Neural progenitor cell (in vitro differentiated cells): ENCODE measurements around the gene CAPZA1. TPM values are rescaled to one million over a fixed set of nuclear protein-coding genes. Genes with fewer than 3 reads are reported as not detected.

Source experiments
- DNase-seq: peaks from one replicate; pipeline ENCODE4 v3.0.0-alpha.2; 2016; ENCODE audit warnings: low spot score
- H2AFZ ChIP-seq: fragments of 200-600 bp; sonication (generic); replicated peaks from 2 replicates; pipeline ENCODE4 v1.6.1; 2016; ENCODE audit warnings: antibody characterized with exemption
- H3F3A ChIP-seq: fragments of 200-600 bp; sonication (generic); 2 replicates; pipeline ENCODE4 v1.6.1; 2016; ENCODE audit warnings: antibody characterized with exemption, low read depth
- H3K27ac ChIP-seq: fragments of 200-600 bp; sonication (generic); 2 replicates; pipeline ENCODE4 v1.5.1; 2016; ENCODE audit warnings: mild to moderate bottlenecking
- H3K27me3 ChIP-seq: fragments of 200-600 bp; sonication (generic); 2 replicates; pipeline ENCODE4 v1.6.1; 2016; ENCODE audit warnings: mild to moderate bottlenecking, moderate library complexity
- H3K36me3 ChIP-seq: fragments of 200-600 bp; sonication (generic); 2 replicates; pipeline ENCODE4 v1.5.1; 2016
- H3K4me1 ChIP-seq: fragments of 200-600 bp; sonication (generic); 2 replicates; pipeline ENCODE4 v1.6.1; 2016; ENCODE audit warnings: mixed run types
- H3K4me2 ChIP-seq: fragments of 200-600 bp; sonication (generic); 2 replicates; pipeline ENCODE4 v1.6.1; 2016
- H3K4me3 ChIP-seq: fragments of 200-600 bp; sonication (generic); 2 replicates; pipeline ENCODE4 v1.5.1; 2016
- H3K79me2 ChIP-seq: fragments of 200-600 bp; sonication (generic); 2 replicates; pipeline ENCODE4 v1.6.1; 2016; ENCODE audit warnings: low read depth
- H3K9ac ChIP-seq: fragments of 200-600 bp; sonication (generic); 2 replicates; pipeline ENCODE4 v1.6.1; 2016
- H3K9me3 ChIP-seq: fragments of 200-600 bp; sonication (generic); 2 replicates; pipeline ENCODE4 v1.5.1; 2016; ENCODE audit warnings: low read depth
- H4K20me1 ChIP-seq: fragments of 200-600 bp; sonication (generic); 2 replicates; pipeline ENCODE4 v1.6.1; 2016; ENCODE audit warnings: low read depth
- H3K27ac Mint-ChIP-seq: 3 replicates; pipeline ENCODE4 v1.8.0; 2021; ENCODE audit warnings: mixed read lengths
- H3K27me3 Mint-ChIP-seq: 2 replicates; pipeline ENCODE4 v1.8.0; 2022; ENCODE audit warnings: low read depth, mild to moderate bottlenecking, inconsistent platforms, moderate library complexity, mixed read lengths; ENCODE audit not compliant: insufficient read depth
- H3K36me3 Mint-ChIP-seq: 3 replicates; pipeline ENCODE4 v1.8.0; 2021; ENCODE audit warnings: mixed read lengths
- H3K4me1 Mint-ChIP-seq: 3 replicates; pipeline ENCODE4 v1.8.0; 2021; ENCODE audit warnings: mixed read lengths
- H3K4me3 Mint-ChIP-seq: 3 replicates; pipeline ENCODE4 v1.8.0; 2021; ENCODE audit warnings: mild to moderate bottlenecking, moderate library complexity, mixed read lengths
- H3K9me3 Mint-ChIP-seq: 3 replicates; pipeline ENCODE4 v1.8.0; 2020; ENCODE audit warnings: mixed read lengths
- CTCF ChIP-seq: fragments of 200-600 bp; sonication (generic); IDR thresholded peaks from 2 replicates; pipeline ENCODE4 v1.5.1; 2017; ENCODE audit warnings: antibody characterized with exemption, mild to moderate bottlenecking
- EZH2 ChIP-seq: fragments of 200-600 bp; sonication (generic); IDR thresholded peaks from 2 replicates; pipeline ENCODE4 v1.6.1; 2017; ENCODE audit warnings: antibody characterized with exemption, mild to moderate bottlenecking, moderate library complexity
- EZH2phosphoT487 ChIP-seq: fragments of 200-600 bp; sonication (generic); IDR thresholded peaks from 2 replicates; pipeline ENCODE4 v1.6.1; 2017; ENCODE audit warnings: antibody characterized with exemption
- total RNA-seq: library from RNA; depleted of rRNA; stranded (reverse); fragments of >200 nt; gene quantifications from 2 replicates; pipeline ENCODE4 v1.2.3, GENCODE V29; 2015; ENCODE audit warnings: low replicate concordance

Gene CAPZA1
- total RNA-seq, 1 donor from 2014 or later = 218 TPM

GRCh38 chr1:112714313-112715263, 95.0 kb downstream of the CAPZA1 start:
- Histone ChIP-seq H3F3A (peaks cover 14% of the 10 kb centered on the region), H3K27me3 (peaks cover 77% of the 10 kb centered on the region), H3K36me3 (no peaks in the 10 kb centered on the region), H3K79me2 (no peaks in the 10 kb centered on the region), H3K4me1 (peaks cover 25% of the 10 kb centered on the region), H3K4me3 (peak overlapping the region; percentile 60), H3K9ac (no peak overlapping the region), H3K4me2 (peak overlapping the region; percentile 91), H4K20me1 (peaks cover 15% of the 10 kb centered on the region), H3K27ac (no peak overlapping the region), H2AFZ (peak overlapping the region; percentile 52), H3K9me3 (no peaks in the 10 kb centered on the region)
- H3K27me3 Mint-ChIP-seq = peaks cover 33% of the 10 kb centered on the region
- peaks cover 18% of the 10 kb centered on the region for H3K4me1 Mint-ChIP-seq
- TF ChIP-seq EZH2 (peak; percentile 76), CTCF (peak; percentile 29), EZH2phosphoT487 (peak; percentile 58)
- no peaks in the 10 kb centered on the region for H3K9me3 Mint-ChIP-seq
- H3K4me3 Mint-ChIP-seq = peak overlapping the region; percentile 89
- peak; percentile 59 for DNase-seq
- no peak overlapping the region for H3K27ac Mint-ChIP-seq
- peaks cover 4% of the 10 kb centered on the region for H3K36me3 Mint-ChIP-seq

- peak within 1 kb of the TSS; percentile 89 for H3K4me3 Mint-ChIP-seq
- H3K4me1 ChIP-seq = peaks cover 25% of the 10 kb centered on the region
- peaks cover 35% of the 10 kb centered on the region for H3K27me3 Mint-ChIP-seq
- peak; percentile 92 for DNase-seq
- H3K4me1 Mint-ChIP-seq = peaks cover 18% of the 10 kb centered on the region
- no peak within 1 kb of the TSS for H3K9ac ChIP-seq
- no peak within 1 kb of the TSS for H3K27ac ChIP-seq
- H3K4me2 ChIP-seq = peak within 1 kb of the TSS; percentile 91
- peaks cover 15% of the 10 kb centered on the region for H4K20me1 ChIP-seq
- H3K27ac Mint-ChIP-seq = no peak within 1 kb of the TSS
- no peaks in the 10 kb centered on the region for H3K9me3 ChIP-seq
- H3K36me3 Mint-ChIP-seq = peaks cover 4% of the 10 kb centered on the region
- H3K9me3 Mint-ChIP-seq = no peaks in the 10 kb centered on the region
- H2AFZ ChIP-seq = peak within 1 kb of the TSS; percentile 52
- H3K79me2 ChIP-seq = no peaks in the 10 kb centered on the region
- no peaks in the 10 kb centered on the region for H3K36me3 ChIP-seq
- TF ChIP-seq EZH2 = peak; percentile 6
- no peak for TF ChIP-seq EZH2phosphoT487
- H3K4me3 ChIP-seq = peak within 1 kb of the TSS; percentile 60
- H3K27me3 ChIP-seq = peaks cover 82% of the 10 kb centered on the region
- peaks cover 14% of the 10 kb centered on the region for H3F3A ChIP-seq
Measured at GRCh38 chr1:112715264-112716053, 95.8 kb downstream of the CAPZA1 start, which contains the start of gene PPM1J. Gene PPM1J (minus strand): TSS chr1:112715332. CDS start chr1:112715301, 31 bp downstream.

GRCh38 chr1:112716133-112716720, 96.6 kb downstream of the CAPZA1 start:
- Histone ChIP-seq H3K36me3 (no peaks in the 10 kb centered on the region), H3K27ac (no peak overlapping the region), H2AFZ (no peak overlapping the region), H3K27me3 (peaks cover 87% of the 10 kb centered on the region), H3K4me1 (peaks cover 21% of the 10 kb centered on the region), H3K4me2 (peak overlapping the region; percentile 91), H3K4me3 (peak overlapping the region; percentile 60), H3F3A (peaks cover 14% of the 10 kb centered on the region), H4K20me1 (peaks cover 15% of the 10 kb centered on the region), H3K9me3 (no peaks in the 10 kb centered on the region), H3K9ac (no peak overlapping the region), H3K79me2 (no peaks in the 10 kb centered on the region)
- TF ChIP-seq CTCF = peak; percentile 95
- TF ChIP-seq EZH2 = no peak
- no peak for TF ChIP-seq EZH2phosphoT487
- peak; percentile 94 for DNase-seq
- Mint-ChIP-seq H3K36me3 (peaks cover 4% of the 10 kb centered on the region), H3K4me1 (peaks cover 16% of the 10 kb centered on the region), H3K27me3 (peaks cover 34% of the 10 kb centered on the region), H3K27ac (no peak overlapping the region), H3K4me3 (peak overlapping the region; percentile 88), H3K9me3 (no peaks in the 10 kb centered on the region)
